Measurements from ENCODE around the gene USP6. TPM values are rescaled to one million over a fixed set of nuclear protein-coding genes. Genes with fewer than 3 reads are reported as not detected.

USP6 gene
- total and polyA plus RNA-seq, 10 of the 15 experiments (the other 5 are each of a cell fraction or from before 2014, with no cell fraction given) = under 0.01 to 0.39 (median 0.10) TPM; not detected in 2

- intact Hi-C loops (cut with micrococcal nuclease; ENCODE audit: unreplicated experiment) (no loop called here), in situ Hi-C loops (cut with MboI) (no loop called here)
- ATAC-seq (no peak), FAIRE-seq (no peak), DNase-seq (ENCODE audit: low read depth, low spot score) (no peak)
- no peaks in the 10 kb centered on the region; a peak in 1 of 4 replicates for H3K27me3 ChIP-seq (replicated peaks in 1 of 2; ENCODE audit: control insufficient read depth in 2 of 2, insufficient read depth in 2 of 2, low read length in 1 of 2)
- H3K79me2 ChIP-seq (ENCODE audit: control insufficient read depth, insufficient read depth, low read length) = no peaks in the 10 kb centered on the region
- no peak overlapping the region for H3K4me2 ChIP-seq (ENCODE audit: control insufficient read depth, insufficient read depth)
- H2AFZ ChIP-seq (ENCODE audit: control insufficient read depth, low read depth, low read length) = no peak overlapping the region
- no peak overlapping the region for H3K27ac ChIP-seq (ENCODE audit: control insufficient read depth, insufficient read depth)
- ChIA-PET SMC1A (ENCODE audit: uncharacterized antibody, unreplicated experiment) (no interaction called here), POLR2A (no interaction called here), CTCF (no interaction called here), RAD21 (ENCODE audit: unreplicated experiment) (no interaction called here)
- no TSS peak for BruUV-seq (replicated peaks)
- 34% methylated on average over 11 of the region's 17 CpGs for WGBS (ENCODE audit: insufficient coverage, insufficient replicate concordance, low lambda C conversion rate, missing lambda C conversion rate)
- no peaks in the 10 kb centered on the region for H3K9me3 ChIP-seq (replicated peaks; ENCODE audit: control insufficient read depth, insufficient read depth, low read length)
- H4K20me1 ChIP-seq (ENCODE audit: control insufficient read depth, insufficient read depth) = no peaks in the 10 kb centered on the region
- H3K4me1 ChIP-seq (ENCODE audit: control insufficient read depth, insufficient read depth, low read length) = no peaks in the 10 kb centered on the region
- no peaks in the 10 kb centered on the region for H3K36me3 ChIP-seq (ENCODE audit: control insufficient read depth in 2 of 2, insufficient read depth in 2 of 2, low read length in 1 of 2)
- TF ChIP-seq SREBF1 (IDR thresholded peaks at IDR 0.05; ENCODE audit: low read length) = no peak
- TF ChIP-seq HDAC2 (IDR thresholded peaks at IDR 0.05) = no peak
- TF ChIP-seq PAX8 (IDR thresholded peaks at IDR 0.05) = no peak
- no peak for TF ChIP-seq SMAD5 (IDR thresholded peaks at IDR 0.05; ENCODE audit: low read depth)
- TF ChIP-seq TBL1XR1 (IDR thresholded peaks at IDR 0.05; ENCODE audit: low read depth, low read length) = no peak
- TF ChIP-seq SUPT20H (IDR thresholded peaks at IDR 0.05; ENCODE audit: borderline replicate concordance, control insufficient read depth, low read depth, low read length) = no peak
- TF ChIP-seq CHD1 (IDR thresholded peaks at IDR 0.05; ENCODE audit: low read depth, low read length) = no peak
- no peak for TF ChIP-seq MTA3 (IDR thresholded peaks at IDR 0.05; ENCODE audit: borderline replicate concordance, low read length)
- TF ChIP-seq, protein P1, sequence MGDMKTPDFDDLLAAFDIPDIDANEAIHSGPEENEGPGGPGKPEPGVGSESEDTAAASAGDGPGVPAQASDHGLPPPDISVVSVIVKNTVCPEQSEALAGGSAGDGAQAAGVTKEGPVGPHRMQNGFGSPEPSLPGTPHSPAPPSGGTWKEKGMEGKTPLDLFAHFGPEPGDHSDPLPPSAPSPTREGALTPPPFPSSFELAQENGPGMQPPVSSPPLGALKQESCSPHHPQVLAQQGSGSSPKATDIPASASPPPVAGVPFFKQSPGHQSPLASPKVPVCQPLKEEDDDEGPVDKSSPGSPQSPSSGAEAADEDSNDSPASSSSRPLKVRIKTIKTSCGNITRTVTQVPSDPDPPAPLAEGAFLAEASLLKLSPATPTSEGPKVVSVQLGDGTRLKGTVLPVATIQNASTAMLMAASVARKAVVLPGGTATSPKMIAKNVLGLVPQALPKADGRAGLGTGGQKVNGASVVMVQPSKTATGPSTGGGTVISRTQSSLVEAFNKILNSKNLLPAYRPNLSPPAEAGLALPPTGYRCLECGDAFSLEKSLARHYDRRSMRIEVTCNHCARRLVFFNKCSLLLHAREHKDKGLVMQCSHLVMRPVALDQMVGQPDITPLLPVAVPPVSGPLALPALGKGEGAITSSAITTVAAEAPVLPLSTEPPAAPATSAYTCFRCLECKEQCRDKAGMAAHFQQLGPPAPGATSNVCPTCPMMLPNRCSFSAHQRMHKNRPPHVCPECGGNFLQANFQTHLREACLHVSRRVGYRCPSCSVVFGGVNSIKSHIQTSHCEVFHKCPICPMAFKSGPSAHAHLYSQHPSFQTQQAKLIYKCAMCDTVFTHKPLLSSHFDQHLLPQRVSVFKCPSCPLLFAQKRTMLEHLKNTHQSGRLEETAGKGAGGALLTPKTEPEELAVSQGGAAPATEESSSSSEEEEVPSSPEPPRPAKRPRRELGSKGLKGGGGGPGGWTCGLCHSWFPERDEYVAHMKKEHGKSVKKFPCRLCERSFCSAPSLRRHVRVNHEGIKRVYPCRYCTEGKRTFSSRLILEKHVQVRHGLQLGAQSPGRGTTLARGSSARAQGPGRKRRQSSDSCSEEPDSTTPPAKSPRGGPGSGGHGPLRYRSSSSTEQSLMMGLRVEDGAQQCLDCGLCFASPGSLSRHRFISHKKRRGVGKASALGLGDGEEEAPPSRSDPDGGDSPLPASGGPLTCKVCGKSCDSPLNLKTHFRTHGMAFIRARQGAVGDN (IDR thresholded peaks at IDR 0.05) = no peak
- no peak for TF ChIP-seq TARDBP (IDR thresholded peaks at IDR 0.05; ENCODE audit: borderline replicate concordance)
- TF ChIP-seq LARP7 (IDR thresholded peaks at IDR 0.05) = no peak
- TF ChIP-seq JUND (IDR thresholded peaks at IDR 0.05; ENCODE audit: low read depth, low read length) = no peak
- no peak for TF ChIP-seq SUZ12 (IDR thresholded peaks at IDR 0.05; ENCODE audit: unreplicated experiment)
- no peak for TF ChIP-seq JUNB (IDR thresholded peaks at IDR 0.05)
- TF ChIP-seq PRDM15 (CRISPR knock-in tag; IDR thresholded peaks at IDR 0.05) = no peak
- TF ChIP-seq CBX5 (IDR thresholded peaks at IDR 0.05; ENCODE audit: low read depth) = no peak
- TF ChIP-seq GATAD2B (conservative IDR thresholded peaks at IDR 0.05; ENCODE audit: low read depth) = no peak
- H3K9ac ChIP-seq (ENCODE audit: control insufficient read depth, insufficient read depth, low read length) = no peak overlapping the region
- H3K4me3 ChIP-seq = no peak overlapping the region
These were observed 11.1 kb downstream of the USP6 start for GRCh38 chr17:5126719-5127488.

All from GM12878 (cell line).